ENCODE results near the gene TAOK1.

DNA sequence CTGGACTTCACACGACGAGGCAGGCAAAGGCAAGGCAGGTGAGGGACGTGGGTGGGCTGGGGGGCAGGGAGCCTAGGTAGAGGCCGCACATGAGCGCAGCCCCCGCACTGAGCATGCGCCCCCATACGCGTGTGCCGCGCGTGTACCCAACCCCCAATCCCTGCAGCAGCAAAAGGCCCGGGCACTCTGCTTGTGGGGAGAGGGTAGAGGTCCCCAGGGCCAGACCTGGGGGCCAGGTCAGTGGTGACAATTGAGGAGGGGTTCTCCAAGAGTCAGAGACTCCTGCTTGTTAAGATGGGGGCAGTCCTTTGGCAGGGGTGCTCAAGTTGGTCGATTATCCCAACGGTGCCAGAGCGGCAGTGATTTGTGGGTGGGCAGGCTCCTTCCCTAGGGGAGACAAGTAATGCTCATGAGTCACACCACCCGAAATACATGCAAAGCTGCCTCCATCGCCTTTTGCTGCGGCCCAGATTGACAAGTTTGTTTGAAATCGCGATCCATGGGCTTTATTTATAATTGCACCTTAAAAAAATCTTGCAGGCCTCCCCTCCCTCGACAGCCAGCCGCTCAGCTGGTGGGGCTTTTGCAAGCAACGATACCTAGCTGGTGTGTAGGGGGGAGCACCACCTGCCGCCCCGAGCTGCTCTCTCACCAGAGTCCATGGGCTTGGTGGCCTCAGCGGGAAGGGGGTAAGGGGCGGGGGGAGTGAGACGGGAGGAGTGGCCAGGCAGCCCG, 200.4 kb downstream of the TAOK1 start:
- TF ChIP-seq, protein P1, sequence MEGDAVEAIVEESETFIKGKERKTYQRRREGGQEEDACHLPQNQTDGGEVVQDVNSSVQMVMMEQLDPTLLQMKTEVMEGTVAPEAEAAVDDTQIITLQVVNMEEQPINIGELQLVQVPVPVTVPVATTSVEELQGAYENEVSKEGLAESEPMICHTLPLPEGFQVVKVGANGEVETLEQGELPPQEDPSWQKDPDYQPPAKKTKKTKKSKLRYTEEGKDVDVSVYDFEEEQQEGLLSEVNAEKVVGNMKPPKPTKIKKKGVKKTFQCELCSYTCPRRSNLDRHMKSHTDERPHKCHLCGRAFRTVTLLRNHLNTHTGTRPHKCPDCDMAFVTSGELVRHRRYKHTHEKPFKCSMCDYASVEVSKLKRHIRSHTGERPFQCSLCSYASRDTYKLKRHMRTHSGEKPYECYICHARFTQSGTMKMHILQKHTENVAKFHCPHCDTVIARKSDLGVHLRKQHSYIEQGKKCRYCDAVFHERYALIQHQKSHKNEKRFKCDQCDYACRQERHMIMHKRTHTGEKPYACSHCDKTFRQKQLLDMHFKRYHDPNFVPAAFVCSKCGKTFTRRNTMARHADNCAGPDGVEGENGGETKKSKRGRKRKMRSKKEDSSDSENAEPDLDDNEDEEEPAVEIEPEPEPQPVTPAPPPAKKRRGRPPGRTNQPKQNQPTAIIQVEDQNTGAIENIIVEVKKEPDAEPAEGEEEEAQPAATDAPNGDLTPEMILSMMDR (conservative IDR thresholded peaks at IDR 0.05; ENCODE audit: low read length): no peak
- no peak for TF ChIP-seq EZH2phosphoT487 (IDR thresholded peaks at IDR 0.05; ENCODE audit: borderline replicate concordance)
